ENCODE results near the gene CCDC196. TPM values are rescaled to one million over a fixed set of nuclear protein-coding genes. Genes with fewer than 3 reads are reported as not detected.

The CCDC196 gene
- total and polyA plus RNA-seq, 9 donors: not detected

Other genes with a start within 250 kb of the CCDC196 start
- gene GPHN, start 21.8 kb downstream of the CCDC196 start, total RNA-seq: 15.9 TPM
- 10 to 100 TPM; 13.6 to 19.4 (median 17.1) TPM for gene GPHN, start 21.8 kb downstream of the CCDC196 start, polyA plus RNA-seq (ENCODE audit: insufficient read depth in 1 of 8, insufficient read length in 8 of 8, low replicate concordance in 1 of 8)

Data from muscle of leg (tissue), 9 donors.